ENCODE results near the gene EPN1. TPM values are rescaled to one million over a fixed set of nuclear protein-coding genes. Genes with fewer than 3 reads are reported as not detected.

Gene EPN1
- total and polyA plus RNA-seq, 2 of the 13 experiments (the other 11 are each of a cell fraction or from before 2014, with no cell fraction given): 28.9 to 31.7 TPM

DNA sequence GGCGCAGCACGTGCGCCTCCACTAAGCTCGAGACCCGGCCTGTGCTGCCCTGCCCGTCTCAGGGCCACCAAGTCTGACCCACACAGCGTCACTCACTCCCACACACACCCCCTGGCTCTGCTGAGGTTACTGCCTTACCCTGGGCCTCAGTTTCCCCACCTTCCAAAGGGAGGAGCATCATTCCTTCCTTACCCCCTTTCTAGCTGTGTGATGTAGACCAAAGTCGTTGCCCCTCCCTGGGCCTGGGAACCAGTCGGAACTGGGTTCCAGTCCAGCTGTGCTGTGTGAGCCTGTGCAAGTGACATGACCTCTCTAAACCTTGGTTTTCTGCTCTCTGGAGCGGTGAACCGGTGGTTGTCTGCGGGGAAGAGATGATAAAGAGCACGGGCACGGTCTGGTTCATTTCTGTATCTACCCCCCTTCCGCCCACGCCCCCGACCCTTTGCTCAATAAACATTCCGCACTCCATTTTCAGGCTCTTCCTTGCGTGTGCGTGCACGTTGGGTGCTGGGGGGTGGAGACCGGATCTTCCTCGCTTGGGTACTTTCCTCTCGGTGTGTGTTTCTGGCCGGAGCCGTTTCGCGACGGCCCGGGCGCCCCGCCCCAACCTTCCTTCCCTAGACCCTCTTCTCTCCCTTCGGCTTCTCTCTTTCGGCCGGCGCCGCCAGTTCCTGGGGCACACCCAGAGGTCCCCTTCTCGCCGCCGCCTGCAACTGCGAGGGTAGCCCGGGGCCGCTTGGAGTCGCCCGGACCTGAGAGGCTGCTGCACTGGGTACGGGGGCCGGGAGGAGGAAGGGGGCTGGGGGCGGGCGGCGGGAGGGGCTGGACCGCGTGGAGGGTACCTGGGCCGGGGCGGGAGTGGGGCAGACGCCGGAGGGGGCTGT is 31.8 kb upstream of the EPN1 start, which contains the start of gene ZNF581 (continued):
- TF ChIP-seq ZNF569 (CRISPR knock-in tag; IDR thresholded peaks at IDR 0.05; ENCODE audit: borderline replicate concordance): no peak
- TF ChIP-seq U2AF2 (IDR thresholded peaks at IDR 0.05; ENCODE audit: low read depth, low read length): 0 out of 2 replicates have a peak, but pooled peaks have one; percentile 45
- 0 out of 2 replicates have a peak, but pooled peaks have one; percentile 14 for TF ChIP-seq RFX5 (IDR thresholded peaks at IDR 0.05; ENCODE audit: low read depth, low read length)
- TF ChIP-seq HDAC2 (CRISPR knock-in tag; IDR thresholded peaks at IDR 0.05): peak; percentile 37; the same call in 1 of the 2 replicates
- no peak; the same call in 1 of the 2 replicates for TF ChIP-seq KLF9 (CRISPR knock-in tag; IDR thresholded peaks at IDR 0.05; ENCODE audit: low read depth)
- TF ChIP-seq NR2F6 (IDR thresholded peaks at IDR 0.05): no peak
- peak; percentile 43; the same call in 1 of the 2 replicates for TF ChIP-seq NR2F6 (CRISPR knock-in tag; IDR thresholded peaks at IDR 0.05)
- peak; percentile 20; the same call in 1 of the 2 replicates for TF ChIP-seq PPARG (CRISPR knock-in tag; conservative IDR thresholded peaks at IDR 0.05)
- TF ChIP-seq WIZ (CRISPR knock-in tag; IDR thresholded peaks at IDR 0.05): no peak
- TF ChIP-seq ZNF317 (CRISPR knock-in tag; IDR thresholded peaks at IDR 0.05): peak; percentile 67; the same call in 1 of the 2 replicates
- TF ChIP-seq POGZ (CRISPR knock-in tag; IDR thresholded peaks at IDR 0.05): 0 out of 2 replicates have a peak, but pooled peaks have one; percentile 40
- TF ChIP-seq EP300 (IDR thresholded peaks at IDR 0.05; ENCODE audit: low read depth in 2 of 2, low read length in 2 of 2): no peak
- TF ChIP-seq EP300 (CRISPR knock-in tag; IDR thresholded peaks at IDR 0.05; ENCODE audit: borderline replicate concordance): 0 out of 2 replicates have a peak, but pooled peaks have one; percentile 10
- peak; percentile 79 for TF ChIP-seq ETV6 (CRISPR knock-in tag; conservative IDR thresholded peaks at IDR 0.05)
- TF ChIP-seq KDM2A (CRISPR knock-in tag; IDR thresholded peaks at IDR 0.05; ENCODE audit: borderline replicate concordance, low read depth): peak; percentile 96
- TF ChIP-seq, protein P1, sequence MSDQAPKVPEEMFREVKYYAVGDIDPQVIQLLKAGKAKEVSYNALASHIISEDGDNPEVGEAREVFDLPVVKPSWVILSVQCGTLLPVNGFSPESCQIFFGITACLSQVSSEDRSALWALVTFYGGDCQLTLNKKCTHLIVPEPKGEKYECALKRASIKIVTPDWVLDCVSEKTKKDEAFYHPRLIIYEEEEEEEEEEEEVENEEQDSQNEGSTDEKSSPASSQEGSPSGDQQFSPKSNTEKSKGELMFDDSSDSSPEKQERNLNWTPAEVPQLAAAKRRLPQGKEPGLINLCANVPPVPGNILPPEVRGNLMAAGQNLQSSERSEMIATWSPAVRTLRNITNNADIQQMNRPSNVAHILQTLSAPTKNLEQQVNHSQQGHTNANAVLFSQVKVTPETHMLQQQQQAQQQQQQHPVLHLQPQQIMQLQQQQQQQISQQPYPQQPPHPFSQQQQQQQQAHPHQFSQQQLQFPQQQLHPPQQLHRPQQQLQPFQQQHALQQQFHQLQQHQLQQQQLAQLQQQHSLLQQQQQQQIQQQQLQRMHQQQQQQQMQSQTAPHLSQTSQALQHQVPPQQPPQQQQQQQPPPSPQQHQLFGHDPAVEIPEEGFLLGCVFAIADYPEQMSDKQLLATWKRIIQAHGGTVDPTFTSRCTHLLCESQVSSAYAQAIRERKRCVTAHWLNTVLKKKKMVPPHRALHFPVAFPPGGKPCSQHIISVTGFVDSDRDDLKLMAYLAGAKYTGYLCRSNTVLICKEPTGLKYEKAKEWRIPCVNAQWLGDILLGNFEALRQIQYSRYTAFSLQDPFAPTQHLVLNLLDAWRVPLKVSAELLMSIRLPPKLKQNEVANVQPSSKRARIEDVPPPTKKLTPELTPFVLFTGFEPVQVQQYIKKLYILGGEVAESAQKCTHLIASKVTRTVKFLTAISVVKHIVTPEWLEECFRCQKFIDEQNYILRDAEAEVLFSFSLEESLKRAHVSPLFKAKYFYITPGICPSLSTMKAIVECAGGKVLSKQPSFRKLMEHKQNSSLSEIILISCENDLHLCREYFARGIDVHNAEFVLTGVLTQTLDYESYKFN (CRISPR knock-in tag; conservative IDR thresholded peaks at IDR 0.05): peak; percentile 37; the same call in 1 of the 2 replicates
- peak; percentile 43; the same call in 1 of the 2 replicates for TF ChIP-seq MIER2 (CRISPR knock-in tag; IDR thresholded peaks at IDR 0.05)
- TF ChIP-seq ZUFSP (CRISPR knock-in tag; IDR thresholded peaks at IDR 0.05; ENCODE audit: borderline replicate concordance): no peak
- TF ChIP-seq CBFB (CRISPR knock-in tag; IDR thresholded peaks at IDR 0.05): peak; percentile 25; the same call in 1 of the 2 replicates
- TF ChIP-seq SMAD3 (CRISPR knock-in tag; IDR thresholded peaks at IDR 0.05): peak; percentile 64; the same call in 1 of the 2 replicates
- TF ChIP-seq ZC3H13 (CRISPR knock-in tag; IDR thresholded peaks at IDR 0.05): peak; percentile 70; the same call in 1 of the 2 replicates
- peak; percentile 86 for TF ChIP-seq ZMYM3 (CRISPR knock-in tag; IDR thresholded peaks at IDR 0.05)
- TF ChIP-seq MEF2D (CRISPR knock-in tag; IDR thresholded peaks at IDR 0.05): peak; percentile 37; the same call in 1 of the 2 replicates
- peak; percentile 96 for TF ChIP-seq RBM22 (optimal IDR thresholded peaks at IDR 0.05; ENCODE audit: low read length)
- no peak for TF ChIP-seq LCORL (IDR thresholded peaks at IDR 0.05)
- 0 out of 2 replicates have a peak, but pooled peaks have one; percentile 35 for TF ChIP-seq LCORL (CRISPR knock-in tag; IDR thresholded peaks at IDR 0.05)
- no peak for TF ChIP-seq NFKBIZ (CRISPR knock-in tag; IDR thresholded peaks at IDR 0.05)
